NK-92 (cell line): ENCODE results near the gene HTR3D.
"Not testable (repeated sequence)": the region's sequence is repeated elsewhere in the genome, so short reads cannot be mapped to it uniquely, and the experiment has no call there.

Source experiments
- DNase-seq: peaks from one replicate; lab custom pipeline; 2025; ENCODE audit not compliant: unreplicated experiment; lab: John Stamatoyannopoulos, UW

The HTR3D gene

DNA sequence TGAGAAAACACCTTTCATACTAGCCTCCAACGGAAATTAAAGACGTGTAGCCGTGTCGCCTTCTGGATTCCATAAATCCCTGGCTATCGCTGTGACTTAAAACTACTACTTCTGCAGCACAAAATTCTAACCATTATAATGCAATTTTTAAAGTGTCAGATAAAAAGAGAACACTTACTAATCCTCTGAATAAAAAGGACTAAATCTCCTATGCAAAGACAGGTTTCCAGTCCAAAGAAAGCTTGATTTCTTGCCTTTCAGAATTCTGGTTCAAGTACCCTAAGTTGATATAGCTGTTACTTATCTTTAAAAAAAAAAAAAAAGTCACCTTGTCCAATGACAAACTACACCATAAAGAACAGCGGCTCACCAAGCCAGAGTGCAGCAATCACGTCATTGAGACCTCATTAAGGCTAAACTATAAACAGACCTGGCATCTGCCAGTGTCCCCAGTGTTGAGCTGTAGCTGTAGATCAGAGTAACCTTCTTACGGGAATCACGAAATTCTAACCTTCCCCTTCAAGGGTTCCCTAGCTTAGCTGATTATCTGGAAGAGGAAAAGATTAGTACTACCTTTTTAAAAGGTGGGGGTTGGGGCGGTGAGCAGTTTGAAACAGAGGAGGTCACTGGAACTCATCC is 16.0 kb upstream of the HTR3D start:
- DNase-seq, result no peak

DNA sequence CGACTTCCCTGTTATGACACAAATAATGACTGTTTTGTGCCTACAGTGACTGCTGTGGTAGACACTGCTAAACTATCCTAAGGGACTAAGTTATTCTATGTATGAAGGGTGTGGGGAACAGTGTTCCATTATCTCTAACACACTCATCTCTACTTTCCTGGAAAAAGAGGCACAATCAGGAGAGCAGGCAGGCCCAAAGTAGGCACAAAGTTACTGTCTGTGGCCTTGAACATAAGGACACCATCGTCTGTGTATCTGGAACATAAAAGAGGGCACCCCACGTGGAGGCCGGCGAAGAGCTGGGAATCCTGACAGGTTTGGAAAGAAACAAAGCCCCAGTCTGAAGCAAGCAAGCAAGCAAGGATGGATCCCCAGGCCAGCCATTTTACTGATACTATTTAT is 15.4 kb upstream of the HTR3D start:
- DNase-seq, result no peak

DNA sequence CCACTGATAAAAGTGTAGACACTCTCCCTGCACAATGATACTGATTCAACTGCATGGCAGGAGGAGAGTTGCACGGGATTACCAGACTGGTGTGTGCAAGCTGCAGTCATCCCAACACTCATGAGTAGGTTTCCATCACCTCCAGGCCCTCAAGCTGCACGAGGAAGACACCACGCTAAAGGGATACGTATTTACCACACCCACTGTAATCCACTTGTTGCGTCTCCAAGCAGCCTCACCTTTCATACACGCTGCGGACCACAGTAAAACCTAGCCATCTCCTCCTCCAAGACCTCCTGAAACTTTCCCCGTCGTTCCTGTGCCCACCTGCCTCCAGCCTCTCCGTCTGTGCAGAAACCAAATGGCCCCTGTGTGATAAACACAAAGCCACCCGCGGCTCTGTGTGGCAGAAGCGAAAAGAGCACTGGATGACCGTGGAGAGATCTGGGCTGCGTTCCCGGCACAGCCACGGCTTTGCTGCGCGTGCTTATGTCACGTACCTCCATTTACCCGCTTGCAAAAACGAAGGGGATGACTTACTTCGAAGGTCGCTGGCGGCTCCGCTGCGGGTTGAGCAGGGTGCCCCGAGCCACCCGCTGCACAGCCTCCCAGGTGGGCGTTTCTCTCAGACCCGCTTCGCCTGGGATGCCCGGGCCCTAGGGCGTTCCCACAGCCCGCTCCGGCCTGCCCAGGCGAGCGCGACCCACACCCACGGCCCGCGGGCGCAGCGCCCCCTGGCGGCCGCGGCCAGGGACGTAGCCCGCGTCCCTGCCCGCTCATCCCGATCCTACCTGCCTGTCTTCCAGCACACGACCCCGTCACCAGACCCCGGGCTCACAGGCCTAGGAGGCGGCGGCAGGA is 14.5 kb upstream of the HTR3D start:
- DNase-seq, result no peak

DNA sequence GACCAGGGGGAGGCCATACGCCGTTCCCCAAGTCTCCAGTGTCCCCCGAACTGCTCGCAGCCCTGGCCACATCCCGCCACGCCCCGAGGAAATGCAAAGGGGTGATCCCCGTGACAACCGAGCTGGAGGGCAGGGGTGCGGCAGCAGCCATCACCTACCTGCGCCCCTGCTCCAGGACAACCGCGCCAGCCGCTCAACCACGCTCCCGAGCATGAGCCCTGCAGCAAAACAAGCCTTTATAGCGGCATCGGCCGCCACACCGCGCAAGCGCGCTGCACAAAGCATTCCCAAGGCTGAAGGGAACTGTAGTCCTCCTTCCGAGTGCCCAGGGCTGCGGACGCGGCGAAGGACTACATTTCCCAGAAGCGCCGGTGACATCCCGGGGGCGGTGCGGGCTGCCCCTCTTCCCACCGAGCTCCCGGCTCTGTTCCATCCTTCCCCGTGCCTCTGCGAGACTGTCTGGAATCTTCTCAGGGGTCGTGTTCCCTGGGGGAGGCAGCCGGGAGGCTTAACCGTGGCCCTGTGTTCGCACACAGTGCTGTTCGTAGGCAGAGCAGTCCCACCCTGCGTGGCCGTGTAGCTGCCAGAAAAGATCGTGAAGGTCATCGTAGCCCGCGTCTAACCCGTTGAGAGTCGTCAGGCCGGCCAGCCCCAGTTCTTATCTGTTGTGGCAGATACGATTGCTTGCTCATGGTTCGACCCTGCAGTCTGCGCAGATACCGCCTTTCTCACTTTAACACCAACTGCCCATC is 13.7 kb upstream of the HTR3D start, which contains the start of gene ABCC5:
Gene ABCC5 (minus strand): TSS at position 213 of the 752 bp plus-strand sequence. CDS start 3,492 bp downstream, outside the sequence.
- DNase-seq, result no peak

DNA sequence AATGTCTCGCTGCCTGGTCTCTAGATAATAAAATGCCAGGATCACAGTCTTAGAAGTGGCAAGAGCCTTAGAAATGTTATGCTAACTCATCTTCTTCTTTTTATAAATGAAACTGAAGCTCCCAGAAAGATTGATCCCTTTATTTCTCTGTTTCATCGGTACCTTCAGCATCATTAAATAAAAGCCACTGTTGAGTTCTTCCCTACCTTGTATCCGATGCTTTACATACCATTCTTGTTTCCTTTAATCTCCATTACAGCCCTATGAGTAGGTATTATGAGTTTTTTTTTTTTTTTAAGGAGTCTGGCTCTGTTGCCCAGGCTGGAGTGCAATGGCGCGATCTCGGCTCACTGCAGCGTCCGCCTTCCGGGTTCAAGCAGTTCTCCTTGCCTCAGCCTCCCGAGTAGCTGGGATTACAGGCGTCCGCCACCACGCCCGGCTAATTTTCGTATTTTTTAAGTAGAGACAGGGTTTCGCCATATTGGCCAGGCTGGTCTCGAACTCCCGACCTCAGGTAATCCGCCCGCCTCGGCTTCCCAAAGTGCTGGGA is 13.0 kb upstream of the HTR3D start:
- no peak for DNase-seq

DNA sequence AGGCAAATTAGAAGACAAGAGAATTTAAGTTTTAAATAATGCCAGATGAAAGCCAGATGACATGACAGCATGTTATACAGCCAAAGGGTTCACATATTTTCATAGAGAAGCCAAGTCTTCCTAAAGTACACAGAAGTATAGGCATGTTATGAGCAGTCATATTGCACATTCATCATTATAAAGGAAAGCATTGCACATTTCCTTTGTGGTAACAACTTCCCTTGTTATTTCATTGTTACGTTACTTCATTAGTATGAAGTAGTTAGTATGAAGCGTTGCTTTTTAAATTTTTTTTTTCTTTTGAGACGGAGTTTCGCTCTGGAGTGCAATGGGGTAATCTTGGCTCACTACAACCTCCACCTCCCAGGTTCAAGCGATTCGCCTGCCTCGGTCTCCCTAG is 9.2 kb upstream of the HTR3D start:
- no peak for DNase-seq

DNA sequence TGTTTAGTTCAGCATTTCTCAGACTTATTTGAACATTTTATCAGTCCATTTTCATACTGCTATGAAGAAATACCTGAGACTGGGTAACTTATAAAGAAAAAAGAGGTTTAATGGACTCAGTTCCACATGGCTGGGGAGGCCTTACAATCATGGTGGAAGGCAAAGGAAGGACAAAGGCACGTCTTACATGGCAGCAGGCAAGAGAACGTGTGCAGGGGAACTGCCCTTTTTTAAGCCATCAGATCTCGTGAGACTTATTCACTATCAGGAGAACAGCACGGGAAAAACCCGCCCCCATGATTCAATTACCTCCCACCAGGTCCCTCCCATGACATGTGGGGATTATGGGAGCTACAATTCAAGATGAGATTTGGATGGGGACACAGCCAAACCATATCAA is 6.3 kb upstream of the HTR3D start:
- not testable (repeated sequence) for DNase-seq

DNA sequence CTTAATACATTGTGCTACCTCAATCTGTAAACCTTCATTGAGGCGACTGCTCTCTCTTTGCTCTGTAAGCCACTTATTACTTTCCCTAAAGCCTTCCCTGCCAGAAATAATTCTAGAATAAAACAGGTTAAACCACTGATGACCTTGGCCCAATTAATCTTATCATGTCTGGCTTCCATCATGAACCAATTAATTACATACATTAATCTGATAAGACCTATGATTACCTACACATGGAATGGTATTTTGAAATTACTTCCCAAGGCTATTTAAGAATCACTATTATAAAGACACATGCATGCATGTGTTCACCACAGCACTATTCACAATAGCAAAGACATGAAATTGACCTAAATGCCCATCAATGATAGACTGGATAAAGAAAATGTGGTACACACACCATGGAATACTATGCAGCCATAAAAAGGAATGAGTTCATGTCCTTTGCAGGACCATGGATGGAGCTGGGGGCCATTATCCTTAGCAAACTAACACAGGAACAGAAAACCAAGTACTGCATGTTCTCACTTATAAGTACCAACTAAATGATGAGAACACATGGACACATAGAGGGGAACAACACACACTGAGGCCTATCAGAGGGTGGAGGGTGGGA is 3.2 kb upstream of the HTR3D start:
- not testable (repeated sequence) for DNase-seq

DNA sequence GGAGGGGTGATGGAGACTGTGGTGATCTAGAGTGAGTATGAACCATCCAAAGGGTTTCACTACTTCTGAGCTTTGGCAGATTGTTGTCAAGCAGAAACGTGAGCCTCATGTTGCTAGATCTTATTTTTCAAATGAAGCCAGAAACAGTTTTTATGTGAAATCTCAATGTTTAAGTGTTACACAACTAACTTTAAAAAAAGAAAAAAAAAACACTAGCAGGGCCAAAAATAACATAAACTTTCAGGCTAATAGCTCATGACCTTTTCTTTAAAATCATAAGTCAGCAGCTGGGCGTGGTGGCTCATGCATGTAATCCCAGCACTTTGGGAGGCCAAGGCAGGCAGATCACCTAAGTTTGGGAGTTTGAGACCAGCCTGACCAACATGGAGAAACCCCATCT is 2.1 kb upstream of the HTR3D start:
- DNase-seq, result no peak

DNA sequence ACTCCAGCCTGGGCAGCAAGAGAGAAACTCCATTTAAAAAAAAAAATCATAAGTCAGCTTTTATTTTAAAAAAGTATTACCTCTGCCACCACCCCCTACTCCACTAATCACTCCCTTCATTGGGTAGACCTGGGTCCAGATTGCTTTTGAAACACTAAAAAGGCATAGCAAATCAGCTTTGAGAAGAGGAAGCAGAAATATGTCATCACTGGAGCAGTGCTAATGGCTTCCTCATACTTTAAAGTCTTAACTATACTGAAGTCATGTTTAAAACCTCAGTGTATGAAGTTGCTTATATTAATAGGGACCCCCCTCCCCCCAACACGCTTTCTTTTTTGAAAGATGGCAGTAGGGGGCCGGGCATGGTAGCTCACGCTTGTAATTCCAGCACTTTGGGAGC is 1.0 kb upstream of the HTR3D start:
- DNase-seq, result no peak

DNA sequence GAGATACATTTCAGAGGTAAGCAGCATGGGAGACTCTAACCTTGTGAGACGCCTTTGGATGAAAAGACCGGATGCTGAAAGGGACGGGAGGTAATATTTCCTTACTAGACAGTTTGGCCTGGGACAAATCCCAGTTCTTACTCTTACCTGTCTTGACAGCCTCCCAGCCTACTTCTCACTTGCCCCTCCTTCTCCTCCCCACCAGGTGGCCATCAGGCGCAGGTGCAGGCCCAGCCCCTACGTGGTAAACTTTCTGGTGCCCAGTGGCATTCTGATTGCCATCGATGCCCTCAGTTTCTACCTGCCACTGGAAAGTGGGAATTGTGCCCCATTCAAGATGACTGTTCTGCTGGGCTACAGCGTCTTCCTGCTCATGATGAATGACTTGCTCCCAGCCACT is 6.3 kb downstream of the HTR3D start:
- DNase-seq, result no peak

DNA sequence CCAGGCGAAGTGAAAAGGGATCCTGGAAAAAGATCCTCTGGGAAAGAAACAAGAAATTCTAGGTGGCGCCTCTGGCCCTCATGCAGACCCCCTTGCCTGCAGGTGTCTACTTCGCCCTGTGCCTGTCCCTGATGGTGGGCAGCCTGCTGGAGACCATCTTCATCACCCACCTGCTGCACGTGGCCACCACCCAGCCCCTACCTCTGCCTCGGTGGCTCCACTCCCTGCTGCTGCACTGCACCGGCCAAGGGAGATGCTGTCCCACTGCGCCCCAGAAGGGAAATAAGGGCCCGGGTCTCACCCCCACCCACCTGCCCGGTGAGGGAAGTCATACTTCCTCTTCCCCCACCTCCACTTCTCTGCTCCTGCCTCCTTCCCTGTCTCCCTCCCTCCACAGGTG is 6.8 kb downstream of the HTR3D start:
- DNase-seq, result not testable (repeated sequence)

DNA sequence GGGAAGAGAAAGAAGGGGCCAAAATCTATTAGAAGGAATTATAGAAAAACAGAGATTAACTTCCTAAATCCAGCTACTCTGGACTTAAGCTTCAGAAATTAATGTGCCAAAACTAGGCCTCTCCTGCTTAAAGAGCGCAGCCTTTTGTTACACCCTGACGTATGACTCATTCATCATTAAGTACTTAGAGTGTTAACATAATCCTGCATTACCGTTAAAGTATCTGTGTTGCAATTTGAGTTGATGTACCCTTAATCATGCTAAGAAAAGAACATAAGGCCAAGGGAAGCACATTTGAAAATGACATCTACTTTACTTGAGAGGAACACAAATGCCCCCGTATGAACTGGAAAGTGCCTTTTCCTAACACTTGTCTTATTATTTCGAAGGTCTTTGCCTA is 7.9 kb downstream of the HTR3D start:
- no peak for DNase-seq

DNA sequence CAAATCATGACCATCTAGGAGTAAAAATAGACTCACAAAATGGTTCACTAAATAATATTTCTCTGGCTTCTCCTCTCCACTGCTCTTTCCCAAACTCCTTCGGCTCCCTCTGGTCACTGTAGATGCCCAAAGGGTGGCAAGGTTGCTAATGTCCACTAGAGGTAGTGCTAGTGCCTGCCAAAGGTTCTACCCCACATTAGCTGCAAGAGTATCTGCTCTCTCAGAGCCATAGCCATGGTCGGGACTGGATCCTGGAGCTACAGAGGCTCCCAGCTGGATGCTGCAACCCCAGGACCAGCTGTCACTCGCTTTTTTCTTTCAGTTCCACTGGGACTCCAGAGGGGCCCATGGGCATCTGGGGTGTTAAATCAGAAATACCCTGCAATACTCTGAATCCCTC is 8.5 kb downstream of the HTR3D start:
- no peak for DNase-seq

DNA sequence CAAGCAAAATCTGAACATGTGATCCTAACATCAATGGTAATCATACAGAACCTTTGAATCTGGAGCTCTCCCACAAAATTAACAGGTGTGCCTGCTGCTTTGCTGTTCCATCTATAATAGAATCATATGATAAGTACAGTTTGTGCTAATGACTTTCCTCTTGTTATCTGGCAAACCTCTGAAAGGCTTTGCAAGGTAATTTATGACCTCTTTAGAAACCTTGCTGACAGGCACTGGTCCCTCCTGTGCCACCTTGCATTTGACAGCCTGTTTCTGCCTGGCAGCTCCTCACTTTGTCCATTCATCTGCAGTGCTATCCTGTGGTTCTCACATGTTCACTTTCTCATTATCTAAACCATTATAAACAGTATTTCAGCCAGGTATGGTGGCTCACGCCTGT is 11.1 kb downstream of the HTR3D start:
- no peak for DNase-seq

DNA sequence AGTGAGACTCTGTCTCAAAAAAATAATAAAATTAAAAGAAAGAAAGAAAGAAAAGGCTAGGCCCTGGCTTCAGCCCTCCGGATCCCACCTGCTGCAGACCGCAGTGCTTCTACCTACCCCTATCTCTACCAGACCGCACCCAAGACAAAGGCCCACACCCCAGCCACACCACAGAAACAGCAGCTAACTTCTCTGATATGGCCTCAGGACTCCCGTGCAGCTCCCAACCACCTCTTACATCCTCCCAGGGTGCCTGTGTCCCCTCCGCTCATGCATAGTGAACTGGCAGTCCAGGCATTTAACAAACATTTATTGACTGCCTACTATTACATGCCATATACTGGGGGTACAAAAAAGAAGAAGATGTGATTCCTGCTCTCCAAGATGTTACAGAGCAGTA is 14.5 kb downstream of the HTR3D start:
- DNase-seq, result no peak

DNA sequence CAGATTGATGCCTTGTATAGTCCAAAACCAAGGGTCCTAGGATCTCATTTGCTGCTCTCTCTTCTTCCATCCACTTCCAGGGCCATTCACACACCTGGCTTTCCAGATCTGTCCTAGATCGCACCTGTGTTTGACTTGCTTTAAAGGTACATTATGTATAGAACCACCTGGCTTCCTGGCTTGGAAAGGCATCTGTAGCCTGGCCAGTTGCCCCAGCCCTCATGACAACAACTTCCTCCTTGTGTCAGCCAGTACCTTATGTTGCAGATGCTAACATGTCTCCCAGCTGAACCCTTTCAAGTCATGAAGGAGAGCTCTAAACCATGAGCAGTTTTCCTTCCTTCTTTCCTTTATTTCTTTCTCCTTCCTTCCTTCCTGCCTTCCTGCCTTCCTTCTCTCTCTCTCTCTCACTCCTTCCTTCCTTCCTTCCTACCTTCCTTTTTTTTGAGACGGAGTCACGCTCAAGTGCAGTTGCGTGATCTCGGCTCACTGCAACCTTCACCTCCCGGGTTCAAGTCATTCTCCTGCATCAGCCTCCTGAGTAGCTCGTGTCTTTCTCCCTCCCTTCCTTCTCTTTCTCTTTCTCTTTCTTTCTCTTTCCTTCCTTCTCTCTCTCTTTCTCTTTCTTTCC is 18.8 kb downstream of the HTR3D start:
- no peak for DNase-seq

DNA sequence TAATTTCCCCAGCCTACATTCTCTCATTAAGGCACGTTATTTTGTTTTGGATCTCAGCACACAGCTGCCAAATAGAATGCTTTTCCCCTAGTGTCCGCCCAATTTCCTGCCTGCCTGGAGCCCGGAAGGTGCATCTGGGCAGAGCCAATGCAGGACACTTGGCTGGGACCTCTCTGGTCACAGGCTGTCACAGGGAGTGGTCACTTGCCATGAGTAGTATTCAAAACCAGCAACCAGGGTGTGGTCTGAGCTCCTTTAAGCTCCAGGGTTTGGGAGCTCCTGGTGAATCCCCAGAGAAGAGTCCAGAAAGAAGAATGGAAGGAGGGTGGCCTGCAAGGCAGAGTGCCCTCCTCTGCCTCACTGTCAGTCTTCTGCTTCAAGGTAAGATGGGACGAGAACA is 21.2 kb downstream of the HTR3D start, which contains the start of gene HTR3C:
Gene HTR3C (plus strand): TSS at position 281 of the 400 bp plus-strand sequence. CDS start 34 bp downstream, at position 315.
- no peak for DNase-seq

DNA sequence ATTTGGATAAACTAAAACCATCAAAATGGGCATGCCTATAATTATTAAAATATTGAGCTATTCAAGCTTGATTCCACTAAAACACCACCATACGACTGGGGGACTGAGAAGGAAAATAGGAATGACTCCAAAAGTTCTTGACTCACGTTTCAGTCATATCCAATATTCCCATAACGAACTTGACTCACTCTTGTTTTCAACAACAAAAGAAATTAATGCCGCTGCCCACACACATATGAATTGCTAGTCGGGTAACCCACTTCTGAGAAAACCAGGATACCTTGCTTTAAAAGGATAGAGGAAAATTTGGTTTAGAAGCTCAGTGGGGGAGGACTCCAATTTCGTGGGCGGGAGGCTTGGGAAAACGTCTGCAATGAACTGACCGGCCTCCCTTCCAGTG is 26.5 kb downstream of the HTR3D start:
- no peak for DNase-seq

DNA sequence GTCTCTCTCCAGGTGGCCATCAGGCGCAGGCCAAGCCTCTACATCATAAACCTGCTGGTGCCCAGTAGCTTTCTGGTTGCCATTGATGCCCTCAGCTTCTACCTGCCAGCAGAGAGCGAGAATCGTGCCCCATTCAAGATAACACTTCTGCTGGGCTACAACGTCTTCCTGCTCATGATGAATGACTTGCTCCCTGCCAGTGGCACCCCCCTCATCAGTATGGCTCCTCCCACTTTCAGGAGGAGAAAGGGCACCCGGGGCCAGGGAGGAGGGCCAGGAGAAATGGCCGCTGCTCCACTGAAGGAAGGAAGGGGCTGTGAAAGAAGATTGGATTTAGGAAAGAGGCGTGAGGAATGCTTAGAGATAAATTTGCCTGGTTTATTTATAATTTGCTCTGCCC is 27.9 kb downstream of the HTR3D start:
- no peak for DNase-seq

DNA sequence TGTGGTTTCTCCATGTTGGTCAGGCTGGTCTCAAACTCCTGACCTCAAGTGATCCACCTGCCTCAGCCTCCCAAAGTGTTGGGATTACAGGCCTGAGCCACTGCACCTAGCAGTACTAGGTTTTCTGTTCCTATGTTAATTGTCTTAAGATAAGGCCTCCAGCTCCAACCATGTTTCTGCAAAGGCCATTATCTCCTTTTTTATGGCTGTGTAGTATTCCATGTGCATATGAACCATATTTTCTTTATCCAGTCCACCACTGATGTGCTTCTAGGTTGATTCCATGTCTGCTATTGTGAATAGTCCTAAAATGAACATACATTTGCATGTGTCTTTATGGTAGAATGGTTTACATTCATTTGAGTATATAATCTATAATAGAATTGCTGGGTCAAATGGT is 31.1 kb downstream of the HTR3D start:
- DNase-seq, result no peak
